Thoracic aorta (tissue), 2 donors: Measurements from ENCODE around the gene TNFAIP6. TPM values are rescaled to one million over a fixed set of nuclear protein-coding genes. Genes with fewer than 3 reads are reported as not detected.

Experiments
- ATAC-seq: fragments of 150-250 bp; one replicate; pipeline ENCODE4 v1.8.0; 2017; ENCODE audit warnings: low read depth; ENCODE audit not compliant: insufficient number of reproducible peaks, low FRiP score
- DNase-seq: peaks from one replicate; pipeline ENCODE4 v3.0.0-alpha.2; 2020; ENCODE audit warnings: low spot score
- H3K27ac ChIP-seq, 2 donors: fragments of 200-600 bp; sonication (generic); 1 replicate in 1 of 2; 2 replicates in 1 of 2; pipeline ENCODE4 v1.5.1; 2016; ENCODE audit warnings: mild to moderate bottlenecking in 2 of 2, moderate library complexity in 2 of 2
- H3K27me3 ChIP-seq: fragments of 200-600 bp; sonication (generic); replicated peaks from 2 replicates; pipeline ENCODE4 v1.6.0; 2016; ENCODE audit warnings: mild to moderate bottlenecking; ENCODE audit not compliant: insufficient read depth
- H3K36me3 ChIP-seq: fragments of 200-600 bp; sonication (generic); one replicate; pipeline ENCODE4 v1.5.1; 2016
- H3K4me1 ChIP-seq, 2 donors: fragments of 200-600 bp; sonication (generic); 1 replicate in 1 of 2; 2 replicates in 1 of 2; pipeline versions ENCODE4 v1.5.1 to v1.6.0; 2016; ENCODE audit warnings: low read depth in 2 of 2, mild to moderate bottlenecking in 1 of 2; ENCODE audit not compliant: control insufficient read depth in 1 of 2
- H3K4me3 ChIP-seq: fragments of 200-600 bp; sonication (generic); 2 replicates; pipeline ENCODE4 v1.5.1; 2016; ENCODE audit warnings: mild to moderate bottlenecking
- H3K9me3 ChIP-seq: fragments of 200-600 bp; sonication (generic); 2 replicates; pipeline ENCODE4 v1.5.1; 2016
- total RNA-seq, 2 donors: library from RNA; depleted of rRNA; stranded (reverse); fragments of >200 nt; gene quantifications; one replicate each; pipeline versions ENCODE4 v1.1.0 to v1.2.3, GENCODE V29; 2016
- TF ChIP-seq, protein P1 (sequence below): fragments of 200-600 bp; sonication (generic); IDR thresholded peaks from one replicate; pipeline ENCODE4 v1.5.1; 2019; ENCODE audit warnings: antibody characterized with exemption

TNFAIP6 gene
- total RNA-seq, 2 donors from 2014 or later: 6.9 to 12.0 TPM

DNA sequence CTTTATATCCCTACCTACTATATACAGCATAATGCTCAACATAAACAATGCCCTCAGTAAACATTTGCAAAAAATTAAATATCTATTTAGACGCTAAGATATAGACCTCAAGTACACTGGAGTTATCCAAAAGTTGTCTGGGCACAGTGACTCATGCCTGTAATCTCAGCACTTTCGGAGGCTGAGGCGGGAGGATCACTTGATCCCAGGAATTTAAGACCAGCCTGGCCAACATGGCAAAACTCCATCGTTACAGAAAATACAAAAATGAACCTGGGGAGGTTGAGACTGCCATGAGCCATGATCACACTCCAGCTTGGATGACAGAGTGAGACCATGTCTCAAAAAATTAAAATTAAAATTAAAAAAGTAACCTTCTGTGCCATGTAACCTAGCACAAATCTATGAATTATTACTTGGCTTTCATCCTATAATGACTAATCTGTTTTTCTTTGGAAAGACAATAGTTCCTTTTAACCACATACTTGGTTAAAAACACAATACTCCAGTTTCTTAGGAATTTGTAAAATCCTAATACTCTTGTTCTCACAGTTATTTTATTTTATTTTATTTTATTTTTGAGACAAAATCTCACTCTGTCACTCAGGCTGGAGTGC, 6.7 kb upstream of the TNFAIP6 start:
- Histone ChIP-seq H3K9me3 (no peaks in the 10 kb centered on the region), H3K36me3 (no peaks in the 10 kb centered on the region), H3K27ac (no peak overlapping the region), H3K4me1 (no peaks in the 10 kb centered on the region), H3K4me3 (no peak overlapping the region), H3K27me3 (no peaks in the 10 kb centered on the region)
- TF ChIP-seq, protein P1, sequence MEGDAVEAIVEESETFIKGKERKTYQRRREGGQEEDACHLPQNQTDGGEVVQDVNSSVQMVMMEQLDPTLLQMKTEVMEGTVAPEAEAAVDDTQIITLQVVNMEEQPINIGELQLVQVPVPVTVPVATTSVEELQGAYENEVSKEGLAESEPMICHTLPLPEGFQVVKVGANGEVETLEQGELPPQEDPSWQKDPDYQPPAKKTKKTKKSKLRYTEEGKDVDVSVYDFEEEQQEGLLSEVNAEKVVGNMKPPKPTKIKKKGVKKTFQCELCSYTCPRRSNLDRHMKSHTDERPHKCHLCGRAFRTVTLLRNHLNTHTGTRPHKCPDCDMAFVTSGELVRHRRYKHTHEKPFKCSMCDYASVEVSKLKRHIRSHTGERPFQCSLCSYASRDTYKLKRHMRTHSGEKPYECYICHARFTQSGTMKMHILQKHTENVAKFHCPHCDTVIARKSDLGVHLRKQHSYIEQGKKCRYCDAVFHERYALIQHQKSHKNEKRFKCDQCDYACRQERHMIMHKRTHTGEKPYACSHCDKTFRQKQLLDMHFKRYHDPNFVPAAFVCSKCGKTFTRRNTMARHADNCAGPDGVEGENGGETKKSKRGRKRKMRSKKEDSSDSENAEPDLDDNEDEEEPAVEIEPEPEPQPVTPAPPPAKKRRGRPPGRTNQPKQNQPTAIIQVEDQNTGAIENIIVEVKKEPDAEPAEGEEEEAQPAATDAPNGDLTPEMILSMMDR: no peak
- DNase-seq: no peak
- no peak for ATAC-seq

DNA sequence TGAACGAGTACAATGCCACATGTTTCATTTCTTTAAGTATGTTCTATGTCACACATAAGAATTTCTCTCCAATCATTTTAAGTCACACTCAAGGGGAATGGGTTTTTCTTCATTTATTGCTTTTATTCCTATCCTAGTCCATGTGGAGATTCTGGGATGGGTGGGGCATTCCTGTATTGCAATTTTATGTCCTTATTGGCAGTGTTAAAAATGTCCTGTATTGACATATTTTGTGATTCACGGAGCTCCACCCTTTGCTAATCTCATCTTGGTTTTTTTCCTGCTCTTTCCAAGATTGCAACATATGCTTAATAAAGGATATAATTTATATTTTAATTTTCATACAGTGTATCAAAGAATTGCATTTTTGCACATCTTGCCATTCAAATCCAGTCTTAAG, 3.4 kb upstream of the TNFAIP6 start:
- TF ChIP-seq, protein P1: no peak
- DNase-seq: no peak
- Histone ChIP-seq H3K4me1 (no peaks in the 10 kb centered on the region), H3K36me3 (no peaks in the 10 kb centered on the region), H3K9me3 (no peaks in the 10 kb centered on the region), H3K4me3 (no peak overlapping the region), H3K27me3 (no peaks in the 10 kb centered on the region), H3K27ac (no peak overlapping the region)
- ATAC-seq: no peak

DNA sequence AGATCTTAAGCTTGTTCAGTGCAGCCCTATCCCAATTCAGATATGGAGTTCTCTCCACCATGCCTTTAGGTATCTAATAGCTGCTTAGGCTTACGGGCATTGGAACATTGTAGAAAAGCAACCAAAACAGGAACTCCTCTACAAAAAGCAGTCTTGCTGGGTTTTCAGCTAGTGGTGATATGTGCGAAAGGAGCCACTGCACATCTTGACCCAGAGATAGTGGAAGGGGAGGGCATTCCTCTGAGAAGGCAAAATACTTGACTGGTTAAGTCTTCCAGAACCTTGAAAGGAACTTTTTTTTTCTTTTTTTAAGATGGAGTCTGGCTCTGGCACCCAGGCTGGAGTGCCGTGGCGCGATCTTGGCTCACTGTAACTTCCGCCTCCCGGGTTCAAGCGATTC, 2.6 kb upstream of the TNFAIP6 start:
- ATAC-seq: no peak
- no peaks in the 10 kb centered on the region for H3K36me3 ChIP-seq

DNA sequence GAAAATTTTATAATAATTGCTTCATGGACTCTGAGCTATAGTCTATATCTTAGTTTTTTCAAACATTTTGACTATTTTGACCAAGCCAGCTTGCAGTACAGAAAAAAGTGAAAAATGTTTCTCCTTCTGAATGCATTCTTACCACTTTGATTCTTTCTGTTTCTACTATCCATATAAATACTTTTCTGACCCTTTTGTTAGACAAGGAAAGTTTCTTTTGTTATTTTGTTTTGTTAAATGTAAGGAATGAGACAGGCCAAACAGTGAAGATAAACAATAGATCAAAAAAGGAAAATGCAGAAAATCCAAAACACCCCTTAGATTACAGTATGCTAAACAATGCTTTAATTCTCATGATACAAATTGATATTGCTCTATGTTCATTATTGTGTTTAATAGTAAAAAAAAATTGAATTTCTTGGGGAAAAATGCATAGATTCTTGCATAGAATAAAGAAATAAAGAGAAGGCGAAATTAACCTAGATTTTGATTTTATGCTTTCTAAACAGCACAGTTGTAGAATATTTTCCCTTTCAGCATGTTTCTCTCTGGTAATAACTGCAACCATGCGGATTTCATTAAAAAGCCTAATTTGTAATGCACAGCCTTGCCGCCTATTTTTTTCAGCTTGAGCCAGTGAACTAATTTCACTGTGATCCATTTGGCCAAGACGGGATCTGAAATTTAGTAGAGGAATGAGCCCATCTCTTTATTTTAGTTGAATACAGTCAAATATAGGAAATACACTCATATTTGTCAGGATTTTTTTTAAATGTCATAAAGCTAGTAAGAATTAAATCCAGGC, 976 bp downstream of the TNFAIP6 start:
- no peak overlapping the region for H3K4me3 ChIP-seq

More for the DNA sequence above, 2.6 kb upstream of the TNFAIP6 start:
- no peak overlapping the region for H3K4me3 ChIP-seq
- no peak overlapping the region for H3K27ac ChIP-seq
- H3K9me3 ChIP-seq: no peaks in the 10 kb centered on the region
- DNase-seq: no peak
- H3K4me1 ChIP-seq: no peaks in the 10 kb centered on the region
- TF ChIP-seq, protein P1: no peak
- H3K27me3 ChIP-seq: no peaks in the 10 kb centered on the region

More for the DNA sequence above, 976 bp downstream of the TNFAIP6 start:
- no peaks in the 10 kb centered on the region for H3K27me3 ChIP-seq
- no peak overlapping the region for H3K27ac ChIP-seq
- TF ChIP-seq, protein P1: no peak
- no peaks in the 10 kb centered on the region for H3K9me3 ChIP-seq
- ATAC-seq (no peak), DNase-seq (no peak)
- H3K36me3 ChIP-seq: no peaks in the 10 kb centered on the region
- no peaks in the 10 kb centered on the region for H3K4me1 ChIP-seq
